CD4-positive, alpha-beta T cell treated with Interleukin-15 for 1 hour (primary cell): ENCODE results near the gene SHPK.

Source experiments
- DNase-seq: peaks from one replicate; pipeline ENCODE4 v3.0.0-alpha.2; 2020

The SHPK gene

GRCh38 chr17:3626831-3627768 is 8.9 kb downstream of the SHPK start:
- no peak for DNase-seq

GRCh38 chr17:3622977-3623594 is 13.0 kb downstream of the SHPK start:
- DNase-seq = no peak

- no peak for DNase-seq
Measured at GRCh38 chr17:3621146-3621720, 14.8 kb downstream of the SHPK start.

GRCh38 chr17:3615160-3615870 is 20.7 kb downstream of the SHPK start:
- no peak for DNase-seq

- DNase-seq = no peak
Measured at GRCh38 chr17:3613124-3613523, 22.9 kb downstream of the SHPK start.

- DNase-seq = no peak
Measured at GRCh38 chr17:3610523-3610922, 25.5 kb downstream of the SHPK start.

- no peak for DNase-seq
Measured at GRCh38 chr17:3609689-3610088, 26.4 kb downstream of the SHPK start.

- DNase-seq = no peak
Measured at GRCh38 chr17:3603870-3604259, 32.2 kb downstream of the SHPK start.

- no peak for DNase-seq
Measured at GRCh38 chr17:3603119-3603869, 32.8 kb downstream of the SHPK start.

- DNase-seq = no peak
Measured at GRCh38 chr17:3602499-3602898, 33.6 kb downstream of the SHPK start.

- DNase-seq = no peak
Measured at GRCh38 chr17:3600529-3601205, 35.4 kb downstream of the SHPK start.

- no peak for DNase-seq
Measured at GRCh38 chr17:3598078-3598477, 38.0 kb downstream of the SHPK start.

GRCh38 chr17:3596804-3597464 is 39.1 kb downstream of the SHPK start:
- DNase-seq = no peak

- DNase-seq = no peak
Measured at GRCh38 chr17:3594976-3595375, 41.1 kb downstream of the SHPK start.

- DNase-seq = no peak
Measured at GRCh38 chr17:3594051-3594800, 41.8 kb downstream of the SHPK start.

- no peak for DNase-seq
Measured at GRCh38 chr17:3593384-3593783, 42.7 kb downstream of the SHPK start.

GRCh38 chr17:3592216-3592860 is 43.7 kb downstream of the SHPK start:
- DNase-seq = no peak

GRCh38 chr17:3590768-3591167 is 45.3 kb downstream of the SHPK start:
- DNase-seq = no peak

GRCh38 chr17:3590231-3590630 is 45.8 kb downstream of the SHPK start:
- DNase-seq = no peak

GRCh38 chr17:3589784-3590183 is 46.3 kb downstream of the SHPK start:
- DNase-seq = no peak
